ENCODE data around the gene FBN1. TPM values are rescaled to one million over a fixed set of nuclear protein-coding genes. Genes with fewer than 3 reads are reported as not detected.

FBN1 gene
- total and polyA plus RNA-seq, 2 donors (not counting 3 experiments of a cell fraction or from before 2014, with no cell fraction given): 107 to 111 TPM

GRCh38 chr15:48361685-48362084, 283.8 kb downstream of the FBN1 start:
- FAIRE-seq (no peak), DNase-seq (ENCODE audit: low read depth, low spot score) (no peak)
- intact Hi-C loops (cut with micrococcal nuclease) (no loop called here), dilution Hi-C loops (cut with MboI; ENCODE audit: extremely low pct_ligation_motif_present, low sequenced_read_pairs) (no loop called here)
- Histone ChIP-seq H3K4me3 (replicated peaks in 1 of 3; ENCODE audit: insufficient read depth in 1 of 3, low read depth in 1 of 3, low read length in 3 of 3) (no peak overlapping the region), H3K4me2 (ENCODE audit: insufficient read depth, low read length) (peak overlapping the region; percentile 50), H4K20me1 (replicated peaks; ENCODE audit: control insufficient read depth, extremely low read depth, insufficient read depth, low read length) (no peaks in the 10 kb centered on the region), H3K27ac (ENCODE audit: insufficient read depth, low read depth, low read length) (peak overlapping the region; percentile 26), H3K36me3 (ENCODE audit: control insufficient read depth in 2 of 2, extremely low read depth in 1 of 2, insufficient read depth in 2 of 2, low read length in 2 of 2) (no peaks in the 10 kb centered on the region), H3K9me1 (replicated peaks; ENCODE audit: control insufficient read depth, extremely low read depth, insufficient read depth, low read length) (no peaks in the 10 kb centered on the region), H3K27me3 (ENCODE audit: control insufficient read depth in 2 of 2, insufficient read depth in 2 of 2, low read length in 2 of 2) (no peaks in the 10 kb centered on the region), H3K9ac (replicated peaks; ENCODE audit: extremely low read depth, insufficient read depth, low read length) (no peak overlapping the region), H2AFZ (ENCODE audit: low read depth, low read length) (no peak overlapping the region), H3K79me2 (ENCODE audit: control insufficient read depth, insufficient read depth, low read length) (no peaks in the 10 kb centered on the region), H3K4me1 (ENCODE audit: control insufficient read depth, extremely low read depth, insufficient read depth, low read length) (peaks cover 22% of the 10 kb centered on the region), H3K9me3 (replicated peaks; ENCODE audit: control insufficient read depth, insufficient read depth, low read length) (no peaks in the 10 kb centered on the region)
- ChIA-PET CTCF (interaction anchor here (0.9 to 1.5 kb wide), 5 partner anchors 12 to 1783 kb away, joined by 3 to 9 read pairs (median 5); no protein-coding TSS in a partner anchor), POLR2A (interaction anchor here (0.6 kb wide), 1 partner anchor 519 kb away, joined by 7 read pairs; no protein-coding TSS in a partner anchor)
- no TSS peak for BruUV-seq (replicated peaks)
- TF ChIP-seq FOS (IDR thresholded peaks at IDR 0.05; ENCODE audit: borderline replicate concordance, insufficient read depth, low read length): no peak
- no peak for TF ChIP-seq POLR2A (IDR thresholded peaks at IDR 0.05; ENCODE audit: low read depth, low read length)
- TF ChIP-seq CTCF (IDR thresholded peaks at IDR 0.05; ENCODE audit: extremely low read depth in 1 of 2, insufficient read depth in 1 of 2, low read depth in 1 of 2, low read length in 2 of 2): no peak
- TF ChIP-seq MYC (IDR thresholded peaks at IDR 0.05; ENCODE audit: low read depth, low read length): no peak
- TF ChIP-seq JUN (IDR thresholded peaks at IDR 0.05; ENCODE audit: borderline replicate concordance, insufficient read depth, insufficient read length, low read depth): no peak
- TF ChIP-seq POLR2AphosphoS5 (IDR thresholded peaks at IDR 0.05; ENCODE audit: insufficient read depth, low read depth, low read length): no peak
- TF ChIP-seq MAX (IDR thresholded peaks at IDR 0.05; ENCODE audit: insufficient read depth, insufficient read length): no peak
- no peak for TF ChIP-seq GATA2 (IDR thresholded peaks at IDR 0.05; ENCODE audit: insufficient read depth, insufficient read length, low read depth, low read length)
- no peak for TF ChIP-seq EZH2 (IDR thresholded peaks at IDR 0.05; ENCODE audit: borderline replicate concordance, low read depth, low read length, severe bottlenecking)

All from endothelial cell of umbilical vein (primary cell).